ENCODE measurements around the gene RELN.

Gene RELN

DNA sequence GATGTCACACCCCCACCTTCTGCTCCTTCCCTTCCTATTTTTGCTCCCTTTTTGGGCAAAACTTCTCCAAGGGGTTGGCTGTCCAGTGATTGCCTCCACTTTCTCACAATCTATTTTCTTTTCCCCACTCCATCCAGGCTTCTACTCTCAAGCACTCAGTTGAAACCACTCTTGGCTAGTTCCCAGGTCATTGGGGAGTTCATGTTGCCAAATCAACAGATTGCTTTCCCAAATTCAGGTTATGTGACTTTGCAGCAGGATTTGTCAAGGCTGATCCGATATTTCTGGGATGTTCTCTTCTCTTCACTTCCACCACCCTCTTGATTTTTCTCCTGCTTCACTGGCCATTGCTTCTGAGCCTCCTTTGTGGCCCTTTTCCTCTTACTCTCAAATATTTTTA, 284.8 kb downstream of the RELN start:
- TF ChIP-seq, protein P1, sequence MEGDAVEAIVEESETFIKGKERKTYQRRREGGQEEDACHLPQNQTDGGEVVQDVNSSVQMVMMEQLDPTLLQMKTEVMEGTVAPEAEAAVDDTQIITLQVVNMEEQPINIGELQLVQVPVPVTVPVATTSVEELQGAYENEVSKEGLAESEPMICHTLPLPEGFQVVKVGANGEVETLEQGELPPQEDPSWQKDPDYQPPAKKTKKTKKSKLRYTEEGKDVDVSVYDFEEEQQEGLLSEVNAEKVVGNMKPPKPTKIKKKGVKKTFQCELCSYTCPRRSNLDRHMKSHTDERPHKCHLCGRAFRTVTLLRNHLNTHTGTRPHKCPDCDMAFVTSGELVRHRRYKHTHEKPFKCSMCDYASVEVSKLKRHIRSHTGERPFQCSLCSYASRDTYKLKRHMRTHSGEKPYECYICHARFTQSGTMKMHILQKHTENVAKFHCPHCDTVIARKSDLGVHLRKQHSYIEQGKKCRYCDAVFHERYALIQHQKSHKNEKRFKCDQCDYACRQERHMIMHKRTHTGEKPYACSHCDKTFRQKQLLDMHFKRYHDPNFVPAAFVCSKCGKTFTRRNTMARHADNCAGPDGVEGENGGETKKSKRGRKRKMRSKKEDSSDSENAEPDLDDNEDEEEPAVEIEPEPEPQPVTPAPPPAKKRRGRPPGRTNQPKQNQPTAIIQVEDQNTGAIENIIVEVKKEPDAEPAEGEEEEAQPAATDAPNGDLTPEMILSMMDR (IDR thresholded peaks at IDR 0.05; ENCODE audit: low read depth, low read length) = no peak
- DNase-seq (ENCODE audit: low read depth, low spot score) = no peak
- H3K4me3 ChIP-seq (ENCODE audit: low read depth, low read length) = no peak overlapping the region
- in situ Hi-C loops (cut with HindIII; ENCODE audit: low sequenced_read_pairs) = no loop called here

DNA sequence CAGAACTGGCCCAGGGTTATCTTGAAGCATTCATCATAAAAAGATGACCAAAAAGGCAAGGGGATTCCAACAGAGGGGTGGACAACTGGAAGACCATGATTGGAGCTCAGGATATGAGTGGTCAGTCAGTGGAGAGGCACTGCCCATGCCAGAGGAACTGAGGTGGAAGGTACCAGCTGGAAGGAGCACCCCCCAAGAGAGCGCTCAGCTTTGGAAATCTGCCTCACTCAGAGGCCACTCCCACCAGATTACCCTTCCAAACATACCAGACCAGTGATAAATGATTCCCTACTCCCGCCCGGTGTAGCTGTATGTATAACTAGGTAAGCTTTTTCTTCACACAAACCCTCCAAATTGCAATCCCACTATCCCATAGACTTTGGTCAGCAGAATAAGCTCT, 286.5 kb downstream of the RELN start:
- in situ Hi-C loops (cut with HindIII; ENCODE audit: low sequenced_read_pairs) = no loop called here
- TF ChIP-seq, protein P1 (IDR thresholded peaks at IDR 0.05; ENCODE audit: low read depth, low read length) = no peak
- DNase-seq (ENCODE audit: low read depth, low spot score) = no peak
- no peak overlapping the region for H3K4me3 ChIP-seq (ENCODE audit: low read depth, low read length)

- TF ChIP-seq, protein P1 (IDR thresholded peaks at IDR 0.05; ENCODE audit: low read depth, low read length) = no peak
- DNase-seq (ENCODE audit: low read depth, low spot score) = no peak
- in situ Hi-C loops (cut with HindIII; ENCODE audit: low sequenced_read_pairs) = no loop called here
- no peak overlapping the region for H3K4me3 ChIP-seq (ENCODE audit: low read depth, low read length)
Observed at GRCh38 chr7:103702454-103702853, 287.0 kb downstream of the RELN start.

DNA sequence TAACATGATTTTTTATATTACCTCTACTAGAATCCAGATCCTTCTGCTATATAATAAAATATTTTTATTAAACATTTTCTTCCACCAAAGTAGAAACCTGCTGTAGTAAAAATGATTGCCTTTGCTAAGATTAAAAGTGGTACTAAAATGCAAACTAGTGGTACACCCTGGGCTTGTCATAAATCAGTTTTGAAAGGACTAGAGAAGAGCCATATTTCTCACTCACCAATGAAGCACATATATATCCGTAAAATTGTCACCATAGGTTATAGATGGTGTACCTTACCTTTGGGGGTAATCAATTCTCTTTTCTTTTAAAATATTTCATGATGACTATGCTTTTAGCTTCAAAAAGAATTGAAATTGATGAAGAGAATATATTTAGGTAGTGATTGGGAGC, 290.4 kb downstream of the RELN start:
- in situ Hi-C loops (cut with HindIII; ENCODE audit: low sequenced_read_pairs) = no loop called here

DNA sequence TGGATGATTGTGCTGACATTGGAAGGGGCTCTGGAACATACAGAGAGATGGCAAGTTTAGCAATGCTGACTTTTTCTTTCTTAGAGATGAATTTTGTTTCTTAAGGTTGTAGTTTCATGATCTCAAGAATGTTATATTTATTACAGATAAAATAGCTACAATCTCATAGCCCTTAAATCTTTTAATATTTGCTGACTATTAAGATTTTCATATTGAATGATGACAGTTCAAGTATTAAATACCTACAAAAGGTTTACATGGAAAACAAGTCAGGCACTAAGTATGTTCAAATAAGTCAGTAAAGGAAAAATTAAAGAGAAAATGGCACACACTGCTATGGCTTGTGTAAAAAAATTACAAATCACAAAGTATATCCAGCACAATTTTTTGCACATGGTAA, 291.4 kb downstream of the RELN start:
- DNase-seq (ENCODE audit: low read depth, low spot score) = no peak
- in situ Hi-C loops (cut with HindIII; ENCODE audit: low sequenced_read_pairs) = no loop called here
- TF ChIP-seq, protein P1 (IDR thresholded peaks at IDR 0.05; ENCODE audit: low read depth, low read length) = no peak
- H3K4me3 ChIP-seq (ENCODE audit: low read depth, low read length) = no peak overlapping the region

More for the DNA sequence above, 290.4 kb downstream of the RELN start:
- no peak for DNase-seq (ENCODE audit: low read depth, low spot score)
- TF ChIP-seq, protein P1 (IDR thresholded peaks at IDR 0.05; ENCODE audit: low read depth, low read length) = no peak
- H3K4me3 ChIP-seq (ENCODE audit: low read depth, low read length) = no peak overlapping the region

GRCh38 chr7:103695521-103695920, 293.9 kb downstream of the RELN start:
- H3K4me3 ChIP-seq (ENCODE audit: low read depth, low read length) = no peak overlapping the region
- no peak for DNase-seq (ENCODE audit: low read depth, low spot score)
- in situ Hi-C loops (cut with HindIII; ENCODE audit: low sequenced_read_pairs) = no loop called here
- TF ChIP-seq, protein P1 (IDR thresholded peaks at IDR 0.05; ENCODE audit: low read depth, low read length) = no peak

DNA sequence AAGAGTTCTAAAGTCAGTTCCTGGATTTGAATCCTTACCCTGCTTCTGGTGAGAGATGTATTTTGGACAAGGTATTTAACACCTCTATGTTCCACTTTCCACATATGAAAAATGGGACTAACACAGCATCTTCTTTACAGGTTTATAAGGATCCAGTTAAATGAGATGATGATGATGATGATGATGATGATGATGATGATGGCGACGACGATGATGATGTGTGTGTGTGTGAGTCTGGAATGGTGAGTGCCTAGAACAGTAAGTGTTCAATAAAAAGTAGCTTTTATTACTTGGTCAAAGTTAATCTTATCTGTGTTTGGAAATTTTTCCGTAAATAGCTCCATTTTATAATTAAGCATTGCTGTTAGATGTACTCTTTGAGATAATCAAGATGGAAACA, 295.2 kb downstream of the RELN start:
- H3K4me3 ChIP-seq (ENCODE audit: low read depth, low read length) = no peak overlapping the region
- TF ChIP-seq, protein P1 (IDR thresholded peaks at IDR 0.05; ENCODE audit: low read depth, low read length) = no peak
- in situ Hi-C loops (cut with HindIII; ENCODE audit: low sequenced_read_pairs) = no loop called here
- DNase-seq (ENCODE audit: low read depth, low spot score) = no peak

All from astrocyte of the spinal cord (primary cell).